OCI-LY3 (cell line): ENCODE measurements around the gene GJA5.

Experiments
- H2AFZ ChIP-seq: fragments of 200-600, 300-600 bp; shearing (Covaris generic); 2 replicates; pipeline ENCODE4 v1.6.0; 2014; ENCODE audit warnings: antibody characterized with exemption, low read depth, low read length
- H3K27ac ChIP-seq: fragments of 200-600, 300-600 bp; sonication (generic); 2 replicates; pipeline ENCODE4 v1.5.1; 2014; ENCODE audit warnings: mild to moderate bottlenecking, low read length, moderate library complexity, mixed read lengths
- H3K27me3 ChIP-seq: fragments of 200-600, 300-600 bp; sonication (generic); 2 replicates; pipeline ENCODE4 v1.6.1; 2014; ENCODE audit warnings: low read depth, low read length, mixed read lengths
- H3K36me3 ChIP-seq: fragments of 200-600, 300-600 bp; sonication (generic); replicated peaks from 2 replicates; pipeline ENCODE3; 2014; ENCODE audit warnings: low read depth, low read length, mixed read lengths
- H3K4me1 ChIP-seq: fragments of 300-600, 200-600 bp; sonication (generic); 2 replicates; pipeline ENCODE4 v1.6.1; 2014; ENCODE audit warnings: low read length, mixed read lengths
- H3K4me2 ChIP-seq: fragments of 200-600, 300-600 bp; sonication (generic); 2 replicates; pipeline ENCODE4 v1.6.1; 2014; ENCODE audit warnings: low read length, mixed read lengths
- H3K4me3 ChIP-seq: fragments of 300-600, 200-600 bp; sonication (generic); 2 replicates; pipeline ENCODE4 v1.5.1; 2014; ENCODE audit warnings: antibody characterized with exemption, mild to moderate bottlenecking, low read length, moderate library complexity
- H3K79me2 ChIP-seq: fragments of 300-600, 200-600 bp; shearing (Covaris generic); 2 replicates; pipeline ENCODE4 v1.6.1; 2014; ENCODE audit warnings: mild to moderate bottlenecking, low read length, mixed read lengths
- H3K9ac ChIP-seq: fragments of 300-600, 200-600 bp; shearing (Covaris generic); 2 replicates; pipeline ENCODE4 v1.6.0; 2014; ENCODE audit warnings: mild to moderate bottlenecking, low read length, moderate library complexity
- H3K9me3 ChIP-seq: fragments of 200-600, 300-600 bp; shearing (Covaris generic); 2 replicates; pipeline ENCODE4 v1.6.1; 2014; ENCODE audit warnings: low read length, mixed read lengths; ENCODE audit not compliant: insufficient read depth
- H4K20me1 ChIP-seq: fragments of 200-600, 300-600 bp; sonication (generic); 2 replicates; pipeline ENCODE4 v1.6.1; 2016; ENCODE audit warnings: low read length, mixed read lengths; ENCODE audit not compliant: insufficient read depth
- EZH2phosphoT487 ChIP-seq: fragments of 200-600 bp; shearing (Covaris generic); IDR thresholded peaks from 2 replicates; pipeline ENCODE4 v1.6.1; 2018; ENCODE audit warnings: antibody characterized with exemption, mixed run types, low read depth
- TF ChIP-seq, protein P1 (sequence below): fragments of 200-600, 300-600 bp; sonication (generic); IDR thresholded peaks from 2 replicates; pipeline ENCODE4 v1.5.1; 2014; ENCODE audit warnings: antibody characterized with exemption, low read length, low read depth

GJA5 gene

DNA sequence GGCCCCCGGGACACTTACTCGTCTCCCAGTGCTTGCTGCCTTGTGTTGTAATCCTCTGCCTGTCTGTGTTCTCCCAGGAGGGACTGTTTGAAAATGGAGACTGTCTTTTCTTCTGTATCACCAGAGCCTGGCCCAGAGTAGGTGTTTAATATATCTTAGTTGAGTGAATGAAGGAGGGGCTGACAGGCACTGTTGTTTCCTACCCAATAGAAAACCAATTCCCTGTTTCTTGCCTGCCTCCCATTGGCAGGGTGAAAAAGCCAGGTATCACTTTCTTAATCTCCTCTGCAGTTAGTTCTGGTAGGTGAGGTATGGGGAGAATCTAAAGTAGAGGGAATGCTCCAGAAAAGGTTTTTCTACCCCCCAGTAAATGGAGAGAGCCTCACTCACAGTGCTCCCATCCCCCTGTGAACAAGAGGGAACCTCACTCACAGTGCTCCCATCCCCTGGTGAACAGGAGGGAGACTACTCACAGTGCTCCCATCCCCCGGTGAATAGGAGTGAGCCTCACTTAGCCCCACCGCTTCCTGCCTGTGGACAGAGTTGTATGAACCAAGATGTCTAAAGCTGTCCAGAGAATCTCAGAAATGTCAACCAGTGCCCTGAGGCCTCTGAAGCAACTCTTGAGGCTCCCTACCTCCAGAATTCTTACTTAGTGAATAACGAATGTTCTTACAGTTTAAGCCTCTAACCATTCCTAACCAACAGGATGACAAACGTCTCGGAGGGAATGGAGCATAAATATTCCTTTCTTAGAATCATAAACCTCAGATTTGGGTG is at the start of gene GJA5:
Gene GJA5 (minus strand): TSS at position 122 of the 780 bp plus-strand sequence. CDS start 1,364 bp downstream, outside the sequence.
- H3K27me3 ChIP-seq = peaks cover 32% of the 10 kb centered on the region
- no peaks in the 10 kb centered on the region for H3K9me3 ChIP-seq
- H3K27ac ChIP-seq = no peak within 1 kb of the TSS
- H3K4me3 ChIP-seq = no peak within 1 kb of the TSS
- H4K20me1 ChIP-seq = no peaks in the 10 kb centered on the region
- H2AFZ ChIP-seq = no peak within 1 kb of the TSS
- no peaks in the 10 kb centered on the region for H3K79me2 ChIP-seq
- H3K4me1 ChIP-seq = no peaks in the 10 kb centered on the region
- H3K36me3 ChIP-seq = no peaks in the 10 kb centered on the region
- H3K4me2 ChIP-seq = no peak within 1 kb of the TSS
- no peak for TF ChIP-seq EZH2phosphoT487
- TF ChIP-seq, protein P1, sequence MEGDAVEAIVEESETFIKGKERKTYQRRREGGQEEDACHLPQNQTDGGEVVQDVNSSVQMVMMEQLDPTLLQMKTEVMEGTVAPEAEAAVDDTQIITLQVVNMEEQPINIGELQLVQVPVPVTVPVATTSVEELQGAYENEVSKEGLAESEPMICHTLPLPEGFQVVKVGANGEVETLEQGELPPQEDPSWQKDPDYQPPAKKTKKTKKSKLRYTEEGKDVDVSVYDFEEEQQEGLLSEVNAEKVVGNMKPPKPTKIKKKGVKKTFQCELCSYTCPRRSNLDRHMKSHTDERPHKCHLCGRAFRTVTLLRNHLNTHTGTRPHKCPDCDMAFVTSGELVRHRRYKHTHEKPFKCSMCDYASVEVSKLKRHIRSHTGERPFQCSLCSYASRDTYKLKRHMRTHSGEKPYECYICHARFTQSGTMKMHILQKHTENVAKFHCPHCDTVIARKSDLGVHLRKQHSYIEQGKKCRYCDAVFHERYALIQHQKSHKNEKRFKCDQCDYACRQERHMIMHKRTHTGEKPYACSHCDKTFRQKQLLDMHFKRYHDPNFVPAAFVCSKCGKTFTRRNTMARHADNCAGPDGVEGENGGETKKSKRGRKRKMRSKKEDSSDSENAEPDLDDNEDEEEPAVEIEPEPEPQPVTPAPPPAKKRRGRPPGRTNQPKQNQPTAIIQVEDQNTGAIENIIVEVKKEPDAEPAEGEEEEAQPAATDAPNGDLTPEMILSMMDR = no peak
- no peak within 1 kb of the TSS for H3K9ac ChIP-seq

DNA sequence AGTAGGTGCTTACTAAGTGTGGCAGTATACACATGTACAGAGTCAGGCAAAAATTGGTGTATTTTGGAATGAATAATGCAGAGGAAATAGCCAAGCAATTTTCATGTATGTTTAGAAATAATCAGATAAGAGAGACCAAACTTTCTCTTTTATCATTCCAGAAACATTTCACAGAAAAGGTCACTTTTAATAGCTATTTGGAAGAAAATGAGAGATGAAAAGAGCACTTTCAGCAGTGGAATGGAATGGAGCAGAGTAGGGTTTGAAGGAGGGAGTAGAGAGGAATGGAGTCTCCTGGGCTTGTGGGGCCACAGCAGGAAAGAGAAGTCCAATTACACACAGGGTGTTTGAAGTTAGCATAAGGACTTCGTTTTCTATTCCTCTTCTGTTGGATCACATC is 48.8 kb upstream of the GJA5 start:
- H3K27me3 ChIP-seq = peaks cover 11% of the 10 kb centered on the region; the same call in 1 of the 2 replicates
- no peaks in the 10 kb centered on the region for H3K79me2 ChIP-seq
- H3K4me1 ChIP-seq = no peaks in the 10 kb centered on the region
- H3K4me2 ChIP-seq = no peak overlapping the region
- no peak overlapping the region for H3K9ac ChIP-seq
- H3K9me3 ChIP-seq = no peaks in the 10 kb centered on the region
- H4K20me1 ChIP-seq = no peaks in the 10 kb centered on the region
- TF ChIP-seq, protein P1 = no peak
- TF ChIP-seq EZH2phosphoT487 = no peak
- H3K4me3 ChIP-seq = no peak overlapping the region
- no peak overlapping the region for H2AFZ ChIP-seq
- no peaks in the 10 kb centered on the region for H3K36me3 ChIP-seq
- H3K27ac ChIP-seq = no peak overlapping the region

DNA sequence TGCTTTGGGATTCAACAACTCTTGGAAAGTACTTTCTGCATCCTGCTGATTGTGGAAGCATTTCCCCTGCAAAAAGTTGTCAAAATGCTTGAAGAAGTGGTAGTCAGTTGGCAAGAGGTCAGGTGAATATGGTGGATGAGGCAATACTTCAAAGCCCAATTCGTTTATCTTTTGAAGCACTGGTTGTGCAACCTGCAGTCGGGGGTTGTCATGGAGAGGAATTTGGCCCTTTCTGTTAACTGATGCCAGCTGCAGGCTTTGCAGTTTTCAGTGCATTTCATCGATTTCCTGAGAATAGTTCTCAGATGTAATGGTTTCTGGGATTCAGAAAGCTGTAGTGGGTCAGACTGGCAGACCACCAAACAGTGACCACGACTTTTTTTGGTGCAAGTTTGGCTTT is 47.6 kb upstream of the GJA5 start:
- no peak overlapping the region for H3K27ac ChIP-seq

DNA sequence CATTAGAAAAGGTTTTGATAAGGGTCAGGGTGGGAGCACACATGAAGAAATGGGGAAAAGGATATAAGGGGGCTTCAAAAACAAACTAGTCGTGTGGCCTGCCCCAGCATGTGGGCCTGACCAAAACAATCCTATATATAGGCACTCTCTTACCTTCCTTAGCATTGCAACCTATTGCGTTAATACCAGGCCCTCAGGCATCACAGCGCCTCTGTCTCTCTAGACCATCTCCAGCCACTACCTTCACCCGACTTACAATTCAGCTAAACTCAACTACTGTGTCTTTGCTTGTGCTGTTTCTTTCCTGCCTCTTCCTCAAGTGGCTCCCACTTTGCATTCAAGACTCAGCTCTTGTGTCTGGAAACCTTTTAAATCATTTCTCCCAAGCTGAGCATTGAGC is 47.0 kb upstream of the GJA5 start:
- Histone ChIP-seq H3K36me3 (no peaks in the 10 kb centered on the region), H3K27me3 (peaks cover 7% of the 10 kb centered on the region; the same call in 1 of the 2 replicates), H3K79me2 (no peaks in the 10 kb centered on the region), H4K20me1 (no peaks in the 10 kb centered on the region), H3K4me3 (no peak overlapping the region), H3K9me3 (no peaks in the 10 kb centered on the region), H3K9ac (no peak overlapping the region), H3K4me1 (no peaks in the 10 kb centered on the region), H3K4me2 (no peak overlapping the region), H2AFZ (no peak overlapping the region), H3K27ac (no peak overlapping the region)
- no peak for TF ChIP-seq EZH2phosphoT487

More for the DNA sequence above, 47.6 kb upstream of the GJA5 start:
- Histone ChIP-seq H2AFZ (no peak overlapping the region), H3K27me3 (peaks cover 11% of the 10 kb centered on the region; the same call in 1 of the 2 replicates), H3K36me3 (no peaks in the 10 kb centered on the region), H3K9ac (no peak overlapping the region), H3K4me2 (no peak overlapping the region), H3K79me2 (no peaks in the 10 kb centered on the region), H3K4me1 (no peaks in the 10 kb centered on the region), H3K4me3 (no peak overlapping the region), H3K9me3 (no peaks in the 10 kb centered on the region), H4K20me1 (no peaks in the 10 kb centered on the region)
- TF ChIP-seq, protein P1 = no peak
- no peak for TF ChIP-seq EZH2phosphoT487
